PC-3 (cell line): ENCODE data around the gene NLRP12. TPM values are rescaled to one million over a fixed set of nuclear protein-coding genes. Genes with fewer than 3 reads are reported as not detected.
A peak's percentile ranks its signal among the peaks of the same experiment; 100 is the strongest.
"Not testable (repeated sequence)": the region's sequence is repeated elsewhere in the genome, so short reads cannot be mapped to it uniquely, and the experiment has no call there.

Experiments used
- ATAC-seq: fragments of 200-7000 bp; cut with Tn5 transposase; 2 replicates; pipeline ENCODE4 v1.9.1; 2020; ENCODE audit warnings: mild to moderate bottlenecking, moderate library complexity
- BruUV-seq: library from RNA; stranded (reverse); fragments of 400-500 nt; replicated peaks from 2 replicates; lab custom pipeline; 2021; lab: Mats Ljungman, UMichigan
- CTCF ChIA-PET: fragments of 300-600 bp; sonication (Branson Sonifier 250); formaldehyde crosslinking; loops from one replicate; lab custom pipeline; 2022; ENCODE audit warnings: antibody characterized with exemption; lab: Charles Lee
- POLR2A ChIA-PET: fragments of 300-600 bp; sonication (Branson Sonifier 250); formaldehyde crosslinking; loops from one replicate; lab custom pipeline; 2022; ENCODE audit warnings: antibody characterized with exemption; ENCODE audit not compliant: unreplicated experiment; lab: Charles Lee
- DNase-seq: peaks from one replicate; pipeline ENCODE4 v3.0.0-alpha.2; 2015
- H2AFZ ChIP-seq: fragments of 300-600 bp; sonication (generic); 2 replicates; pipeline ENCODE4 v1.6.0; 2016; ENCODE audit warnings: antibody characterized with exemption, low read length
- H3F3A ChIP-seq: fragments of 300-600 bp; sonication (generic); one replicate; pipeline ENCODE4 v1.6.0; 2017; ENCODE audit warnings: antibody characterized with exemption, low read length, control low read depth, mild to moderate bottlenecking; ENCODE audit not compliant: unreplicated experiment
- H3K27ac ChIP-seq: fragments of 300-600 bp; sonication (generic); 2 replicates; pipeline ENCODE4 v1.5.1; 2016; ENCODE audit warnings: mild to moderate bottlenecking, low read length
- H3K27me3 ChIP-seq: fragments of 300-600 bp; sonication (generic); 2 replicates; pipeline ENCODE4 v1.6.1; 2016; ENCODE audit warnings: low read length, mixed read lengths
- H3K36me3 ChIP-seq: fragments of 300-600 bp; sonication (generic); 2 replicates; pipeline ENCODE4 v1.6.1; 2016; ENCODE audit warnings: low read depth, mixed run types, low read length, mixed read lengths
- H3K4me1 ChIP-seq: fragments of 300-600 bp; sonication (generic); 2 replicates; pipeline ENCODE4 v1.5.1; 2016; ENCODE audit warnings: low read length; ENCODE audit not compliant: insufficient read depth
- H3K4me2 ChIP-seq: fragments of 300-600 bp; sonication (generic); 2 replicates; pipeline ENCODE4 v1.6.0; 2016; ENCODE audit warnings: low read length
- H3K4me3 ChIP-seq: fragments of 300-600 bp; sonication (generic); 2 replicates; pipeline ENCODE4 v1.5.1; 2016; ENCODE audit warnings: mild to moderate bottlenecking, low read length, mixed read lengths
- H3K79me2 ChIP-seq: fragments of 300-600 bp; sonication (generic); 2 replicates; pipeline ENCODE4 v1.6.1; 2017; ENCODE audit warnings: low read length, mixed read lengths
- H3K9ac ChIP-seq: fragments of 300-600 bp; sonication (generic); 2 replicates; pipeline ENCODE4 v1.6.0; 2016; ENCODE audit warnings: mild to moderate bottlenecking, low read length
- H3K9me2 ChIP-seq: fragments of 300-600 bp; sonication (generic); replicated peaks from 2 replicates; pipeline ENCODE4 v1.6.1; 2016; ENCODE audit warnings: mixed run types, low read length, mixed read lengths
- H3K9me3 ChIP-seq: fragments of 300-600 bp; sonication (generic); 2 replicates; pipeline ENCODE4 v1.6.1; 2016; ENCODE audit warnings: low read length, mixed read lengths
- H4K20me1 ChIP-seq: fragments of 300-600 bp; sonication (generic); 2 replicates; pipeline ENCODE4 v1.6.1; 2016; ENCODE audit warnings: low read length, mixed read lengths
- EZH2 ChIP-seq: fragments of 300-600 bp; sonication (generic); IDR thresholded peaks from one replicate; pipeline ENCODE4 v1.6.1; 2017; ENCODE audit warnings: antibody characterized with exemption, mild to moderate bottlenecking, low read length; ENCODE audit not compliant: unreplicated experiment
- EZH2phosphoT487 ChIP-seq: fragments of 300-600 bp; sonication (generic); IDR thresholded peaks from 2 replicates; pipeline ENCODE4 v1.6.1; 2018; ENCODE audit warnings: mild to moderate bottlenecking, antibody characterized with exemption, low read length, borderline replicate concordance
- intact Hi-C: fragments of 100-400 bp; cut with micrococcal nuclease; formaldehyde crosslinking; loops from 2 replicates; pipeline ENCODE4 v1.9.0; 2023
- total RNA-seq: library from RNA; depleted of rRNA; stranded (reverse); fragments of >200 nt; gene quantifications from 2 replicates; pipeline ENCODE4 v1.2.3, GENCODE V29; 2014
- TF ChIP-seq, protein P1 (sequence below): fragments of 300-600 bp; sonication (generic); conservative IDR thresholded peaks from 2 replicates; pipeline ENCODE4 v1.5.1; 2017; ENCODE audit warnings: antibody characterized with exemption, low read depth, mild to moderate bottlenecking, low read length

NLRP12 gene
- total RNA-seq, 1 experiment from 2014 or later: not detected

DNA sequence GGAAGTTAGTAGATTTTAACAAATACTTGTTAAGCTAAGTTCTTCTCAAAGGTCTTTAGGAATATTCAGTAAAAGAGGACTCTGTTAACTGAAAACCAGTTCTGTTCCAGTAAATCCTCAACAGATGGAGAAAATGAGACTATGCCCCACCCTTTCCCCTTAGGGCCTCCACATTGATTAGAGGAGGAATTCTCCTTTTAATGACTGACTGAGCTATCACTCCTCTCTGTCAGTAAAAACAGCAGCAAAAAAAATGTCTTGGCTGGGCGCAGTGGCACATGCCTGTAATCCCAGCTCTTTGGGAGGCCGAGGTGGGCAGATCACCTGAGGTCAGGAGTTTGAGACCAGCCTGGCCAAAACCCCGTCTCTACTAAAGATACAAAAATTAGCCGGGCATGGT, 50.1 kb downstream of the NLRP12 start:
- POLR2A ChIA-PET: no interaction called here
- Histone ChIP-seq H3K4me1 (peaks cover 8% of the 10 kb centered on the region; the same call in 1 of the 2 replicates), H3K27me3 (no peaks in the 10 kb centered on the region), H3K9ac (no peak overlapping the region), H4K20me1 (no peaks in the 10 kb centered on the region), H2AFZ (no peak overlapping the region), H3K4me2 (no peak overlapping the region), H3K79me2 (no peaks in the 10 kb centered on the region), H3K9me3 (no peaks in the 10 kb centered on the region), H3K4me3 (no peak overlapping the region), H3K27ac (no peak overlapping the region), H3F3A (no peaks in the 10 kb centered on the region), H3K36me3 (no peaks in the 10 kb centered on the region), H3K9me2 (no peaks in the 10 kb centered on the region)
- CTCF ChIA-PET: interaction anchor here (1.1 kb wide), 1 partner anchor 19 kb away, joined by 5 read pairs; no protein-coding TSS in a partner anchor
- BruUV-seq: no TSS peak
- no peak for TF ChIP-seq EZH2phosphoT487
- TF ChIP-seq EZH2: no peak
- TF ChIP-seq, protein P1, sequence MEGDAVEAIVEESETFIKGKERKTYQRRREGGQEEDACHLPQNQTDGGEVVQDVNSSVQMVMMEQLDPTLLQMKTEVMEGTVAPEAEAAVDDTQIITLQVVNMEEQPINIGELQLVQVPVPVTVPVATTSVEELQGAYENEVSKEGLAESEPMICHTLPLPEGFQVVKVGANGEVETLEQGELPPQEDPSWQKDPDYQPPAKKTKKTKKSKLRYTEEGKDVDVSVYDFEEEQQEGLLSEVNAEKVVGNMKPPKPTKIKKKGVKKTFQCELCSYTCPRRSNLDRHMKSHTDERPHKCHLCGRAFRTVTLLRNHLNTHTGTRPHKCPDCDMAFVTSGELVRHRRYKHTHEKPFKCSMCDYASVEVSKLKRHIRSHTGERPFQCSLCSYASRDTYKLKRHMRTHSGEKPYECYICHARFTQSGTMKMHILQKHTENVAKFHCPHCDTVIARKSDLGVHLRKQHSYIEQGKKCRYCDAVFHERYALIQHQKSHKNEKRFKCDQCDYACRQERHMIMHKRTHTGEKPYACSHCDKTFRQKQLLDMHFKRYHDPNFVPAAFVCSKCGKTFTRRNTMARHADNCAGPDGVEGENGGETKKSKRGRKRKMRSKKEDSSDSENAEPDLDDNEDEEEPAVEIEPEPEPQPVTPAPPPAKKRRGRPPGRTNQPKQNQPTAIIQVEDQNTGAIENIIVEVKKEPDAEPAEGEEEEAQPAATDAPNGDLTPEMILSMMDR: no peak
- DNase-seq (no peak), ATAC-seq (no peak)
- intact Hi-C loops: loop anchor here (1.0 kb wide), 1 partner anchor 19 kb away; no protein-coding TSS in a partner anchor

- Histone ChIP-seq H4K20me1 (no peaks in the 10 kb centered on the region), H3K79me2 (no peaks in the 10 kb centered on the region), H2AFZ (0 out of 2 replicates have a peak overlapping the region, but pooled peaks have one; percentile 41), H3K27me3 (0 out of 2 replicates have a peak, but pooled peaks cover under 1% of the 10 kb centered on the region), H3K9me2 (no peaks in the 10 kb centered on the region), H3K27ac (no peak overlapping the region), H3K4me3 (no peak overlapping the region), H3K36me3 (no peaks in the 10 kb centered on the region), H3K9ac (no peak overlapping the region), H3K9me3 (no peaks in the 10 kb centered on the region), H3F3A (no peaks in the 10 kb centered on the region), H3K4me1 (peaks cover 8% of the 10 kb centered on the region; the same call in 1 of the 2 replicates), H3K4me2 (peak overlapping the region; percentile 41; the same call in 1 of the 2 replicates)
- CTCF ChIA-PET: no interaction called here
- ATAC-seq (peak; percentile 89), DNase-seq (peak; percentile 87)
- POLR2A ChIA-PET: no interaction called here
- TF ChIP-seq EZH2: no peak
- TF ChIP-seq, protein P1: peak; percentile 85
- no TSS peak for BruUV-seq
- intact Hi-C loops: loop anchor here (1.0 kb wide), 1 partner anchor 20 kb away; no protein-coding TSS in a partner anchor
Measured at GRCh38 chr19:53772943-53773342, 51.2 kb downstream of the NLRP12 start.

- BruUV-seq: no TSS peak
- Histone ChIP-seq H3F3A (no peaks in the 10 kb centered on the region), H3K27me3 (peaks cover 9% of the 10 kb centered on the region), H3K4me2 (peak overlapping the region; percentile 45), H3K9me2 (no peaks in the 10 kb centered on the region), H3K79me2 (no peaks in the 10 kb centered on the region), H3K4me3 (no peak overlapping the region), H3K36me3 (no peaks in the 10 kb centered on the region), H2AFZ (no peak overlapping the region), H3K27ac (no peak overlapping the region), H3K4me1 (peaks cover 8% of the 10 kb centered on the region; the same call in 1 of the 2 replicates), H4K20me1 (no peaks in the 10 kb centered on the region), H3K9me3 (no peaks in the 10 kb centered on the region), H3K9ac (no peak overlapping the region)
- ChIA-PET POLR2A (no interaction called here), CTCF (interaction anchor here (1.7 kb wide), 1 partner anchor 22 kb away, joined by 4 read pairs; no protein-coding TSS in a partner anchor)
- intact Hi-C loops: no loop called here
- DNase-seq (peak; percentile 81), ATAC-seq (no peak)
- TF ChIP-seq EZH2 (no peak), EZH2phosphoT487 (no peak)
- TF ChIP-seq, protein P1: no peak
Measured at GRCh38 chr19:53771144-53771543, 53.0 kb downstream of the NLRP12 start.

DNA sequence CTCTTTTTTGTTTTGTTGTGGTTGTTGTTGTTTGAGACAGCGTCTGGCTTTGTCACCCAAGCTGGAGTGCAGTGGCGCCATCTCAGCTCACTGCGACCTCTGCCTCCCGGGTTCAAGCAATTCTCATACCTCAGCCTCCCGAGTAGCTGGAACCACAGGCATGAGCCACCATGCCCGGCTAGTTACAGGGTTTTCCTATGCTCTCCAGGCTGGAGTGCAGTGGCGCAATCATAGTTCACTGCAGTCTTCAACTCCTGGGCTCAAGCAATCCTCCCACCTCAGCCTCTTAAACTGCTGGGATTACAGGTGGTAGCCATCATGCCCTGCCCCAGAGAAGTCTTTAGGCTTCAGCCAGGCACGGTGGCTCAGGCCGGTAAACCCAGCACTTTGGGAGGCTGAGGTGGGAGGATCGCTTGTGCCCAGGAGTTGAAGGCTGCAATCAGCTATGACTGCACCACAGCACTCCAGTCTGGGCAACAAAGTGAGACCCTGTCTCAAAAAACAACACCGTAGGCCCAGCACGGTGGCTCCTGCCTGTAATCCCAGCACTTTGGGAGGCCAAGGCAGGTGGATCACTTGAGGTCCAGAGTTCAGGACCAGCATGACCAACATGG, 54.3 kb downstream of the NLRP12 start:
- CTCF ChIA-PET: not testable (repeated sequence)

More for the DNA sequence above, 54.3 kb downstream of the NLRP12 start:
- H2AFZ ChIP-seq, H3K9ac ChIP-seq, H3K36me3 ChIP-seq, intact Hi-C loops, H3K9me2 ChIP-seq, H3K4me1 ChIP-seq, H3F3A ChIP-seq, H3K79me2 ChIP-seq, ATAC-seq, H3K9me3 ChIP-seq, H4K20me1 ChIP-seq, DNase-seq, BruUV-seq, H3K27ac ChIP-seq, H3K4me2 ChIP-seq, H3K4me3 ChIP-seq, POLR2A ChIA-PET: not testable (repeated sequence)
- H3K27me3 ChIP-seq: peaks cover 17% of the 10 kb centered on the region
